ENCODE data around the gene KIRREL3. TPM values are rescaled to one million over a fixed set of nuclear protein-coding genes. Genes with fewer than 3 reads are reported as not detected.

The KIRREL3 gene
- total and polyA plus RNA-seq, 10 donors, result 0.50 to 5.4 (median 2.0) TPM

DNA sequence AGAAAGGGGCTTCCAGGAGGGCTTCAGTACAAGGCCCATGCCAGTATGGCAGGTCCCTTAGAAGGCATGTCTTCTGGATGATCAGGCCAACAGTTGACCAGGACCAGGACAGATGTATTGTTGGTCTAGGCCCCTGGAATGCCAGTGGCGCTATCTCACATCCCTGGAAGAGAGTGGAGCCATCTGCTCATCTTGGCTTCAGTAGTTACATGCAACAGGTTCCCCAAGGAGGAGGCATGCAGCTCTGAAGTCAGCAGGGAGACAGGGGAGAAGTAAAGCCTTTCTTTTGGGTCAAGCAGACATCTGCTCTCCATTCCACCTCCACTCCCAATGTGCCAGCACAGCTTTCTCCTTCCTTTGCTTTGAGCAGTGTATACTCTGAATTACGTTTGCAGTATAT lies 244.1 kb downstream of the KIRREL3 start:
- WGBS, 5 donors, result 53 to 85% (median 79%) methylated on average over 2 of the region's 2 CpGs
- intact Hi-C loops (cut with DNase I; ENCODE audit: low total_unique reads), result no loop called here
- TF ChIP-seq POLR2A (IDR thresholded peaks at IDR 0.05), result no peak
- TF ChIP-seq, protein P1, sequence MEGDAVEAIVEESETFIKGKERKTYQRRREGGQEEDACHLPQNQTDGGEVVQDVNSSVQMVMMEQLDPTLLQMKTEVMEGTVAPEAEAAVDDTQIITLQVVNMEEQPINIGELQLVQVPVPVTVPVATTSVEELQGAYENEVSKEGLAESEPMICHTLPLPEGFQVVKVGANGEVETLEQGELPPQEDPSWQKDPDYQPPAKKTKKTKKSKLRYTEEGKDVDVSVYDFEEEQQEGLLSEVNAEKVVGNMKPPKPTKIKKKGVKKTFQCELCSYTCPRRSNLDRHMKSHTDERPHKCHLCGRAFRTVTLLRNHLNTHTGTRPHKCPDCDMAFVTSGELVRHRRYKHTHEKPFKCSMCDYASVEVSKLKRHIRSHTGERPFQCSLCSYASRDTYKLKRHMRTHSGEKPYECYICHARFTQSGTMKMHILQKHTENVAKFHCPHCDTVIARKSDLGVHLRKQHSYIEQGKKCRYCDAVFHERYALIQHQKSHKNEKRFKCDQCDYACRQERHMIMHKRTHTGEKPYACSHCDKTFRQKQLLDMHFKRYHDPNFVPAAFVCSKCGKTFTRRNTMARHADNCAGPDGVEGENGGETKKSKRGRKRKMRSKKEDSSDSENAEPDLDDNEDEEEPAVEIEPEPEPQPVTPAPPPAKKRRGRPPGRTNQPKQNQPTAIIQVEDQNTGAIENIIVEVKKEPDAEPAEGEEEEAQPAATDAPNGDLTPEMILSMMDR (IDR thresholded peaks at IDR 0.05 in 8 of 11, conservative IDR thresholded peaks at IDR 0.05 in 3 of 11), result no peak
- TF ChIP-seq POLR2AphosphoS5 (IDR thresholded peaks at IDR 0.05), result no peak
- Histone ChIP-seq H3K4me3 (no peak overlapping the region), H3K27ac (no peak overlapping the region), H3K4me1 (no peaks in the 10 kb centered on the region), H3K27me3 (replicated peaks in 1 of 7) (no peaks in the 10 kb centered on the region), H3K9me3 (peaks cover 0 to 6% (median 0%) of the 10 kb centered on the region in 8 donors), H3K36me3 (no peaks in the 10 kb centered on the region)
- DNase-seq, result no peak

- no peak for DNase-seq
- intact Hi-C loops (cut with DNase I; ENCODE audit: low total_unique reads), result no loop called here
- no peak for TF ChIP-seq POLR2A (IDR thresholded peaks at IDR 0.05)
- no peak for TF ChIP-seq POLR2AphosphoS5 (IDR thresholded peaks at IDR 0.05)
- TF ChIP-seq, protein P1 (IDR thresholded peaks at IDR 0.05 in 8 of 11, conservative IDR thresholded peaks at IDR 0.05 in 3 of 11), result no peak
- no peak overlapping the region for H3K27ac ChIP-seq
- no peaks in the 10 kb centered on the region for H3K27me3 ChIP-seq (replicated peaks in 1 of 7)
- no peaks in the 10 kb centered on the region for H3K4me1 ChIP-seq
- H3K9me3 ChIP-seq, result peaks cover 0 to 6% (median 0%) of the 10 kb centered on the region in 8 donors
- WGBS, 5 donors, result 81 to 91% (median 83%) methylated on average over 4 of the region's 4 CpGs
- no peaks in the 10 kb centered on the region for H3K36me3 ChIP-seq
- no peak overlapping the region for H3K4me3 ChIP-seq
Observed at GRCh38 chr11:126755526-126755925, 245.0 kb downstream of the KIRREL3 start.

- no peaks in the 10 kb centered on the region for H3K36me3 ChIP-seq
- DNase-seq, result no peak
- no peak overlapping the region for H3K4me3 ChIP-seq
- H3K4me1 ChIP-seq, result no peaks in the 10 kb centered on the region
- WGBS, 5 donors, result 75 to 92% (median 84%) methylated on average over 7 of the region's 7 CpGs
- H3K9me3 ChIP-seq, result peaks cover 0 to 6% (median 0%) of the 10 kb centered on the region in 8 donors
- H3K27me3 ChIP-seq (replicated peaks in 1 of 7), result no peaks in the 10 kb centered on the region
- no peak for TF ChIP-seq POLR2AphosphoS5 (IDR thresholded peaks at IDR 0.05)
- H3K27ac ChIP-seq, result no peak overlapping the region
- intact Hi-C loops (cut with DNase I; ENCODE audit: low total_unique reads), result no loop called here
Observed at GRCh38 chr11:126754591-126755426, 245.8 kb downstream of the KIRREL3 start.

- H3K4me1 ChIP-seq, result peaks cover 0 to under 1% (median 0%) of the 10 kb centered on the region in 6 donors
- WGBS, 5 donors, result 68 to 97% (median 74%) methylated on average over 1 of the region's 1 CpG
- TF ChIP-seq, protein P1 (IDR thresholded peaks at IDR 0.05 in 8 of 11, conservative IDR thresholded peaks at IDR 0.05 in 3 of 11), result no peak
- TF ChIP-seq POLR2AphosphoS5 (IDR thresholded peaks at IDR 0.05) (no peak), POLR2A (IDR thresholded peaks at IDR 0.05) (no peak)
- no peak overlapping the region for H3K4me3 ChIP-seq
- intact Hi-C loops (cut with DNase I; ENCODE audit: low total_unique reads), result no loop called here
- DNase-seq, result no peak
- no peaks in the 10 kb centered on the region for H3K27me3 ChIP-seq (replicated peaks in 1 of 7)
- no peak overlapping the region for H3K27ac ChIP-seq
- no peaks in the 10 kb centered on the region for H3K36me3 ChIP-seq
- peaks cover 0 to 6% (median 0%) of the 10 kb centered on the region in 8 donors for H3K9me3 ChIP-seq
Observed at GRCh38 chr11:126753990-126754389, 246.6 kb downstream of the KIRREL3 start.
